Measurements from ENCODE around the gene BMPR1B. TPM values are rescaled to one million over a fixed set of nuclear protein-coding genes. Genes with fewer than 3 reads are reported as not detected.

BMPR1B gene
- total and polyA plus RNA-seq, 2 of the 8 experiments (the other 6 are each of a cell fraction or from before 2014, with no cell fraction given): 0.14 to 1.1 TPM

DNA sequence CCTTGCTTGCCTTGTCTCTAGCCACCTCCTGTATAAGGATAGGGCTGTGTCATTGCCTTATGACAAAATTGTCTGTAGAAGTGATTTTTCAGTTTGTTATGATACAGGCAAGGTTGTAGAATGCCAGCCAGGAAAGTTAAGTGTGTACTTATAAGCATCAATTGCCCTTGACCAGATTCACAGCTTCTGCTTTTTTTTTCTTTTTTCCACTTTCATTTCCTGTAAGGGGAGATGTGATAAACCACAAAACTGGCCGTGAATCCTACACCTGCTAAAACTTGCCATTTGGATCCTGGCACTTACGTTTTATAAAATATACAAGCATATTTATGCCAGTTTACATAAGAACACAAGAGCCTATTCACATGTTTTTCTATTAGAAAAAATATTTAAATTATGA is 35.0 kb upstream of the BMPR1B start:
- Histone ChIP-seq H3K14ac (ENCODE audit: insufficient read length) (no peak overlapping the region), H3K23ac (ENCODE audit: insufficient read length) (no peak overlapping the region), H3K4me3 (ENCODE audit: extremely low read depth in 1 of 4, insufficient read depth in 2 of 4, low read depth in 3 of 4, low read length in 4 of 4) (no peak overlapping the region), H3K79me1 (ENCODE audit: low read depth, low read length) (no peaks in the 10 kb centered on the region), H3K36me3 (ENCODE audit: control insufficient read depth in 2 of 4, insufficient read depth in 4 of 4, low read length in 3 of 4) (no peaks in the 10 kb centered on the region), H2AK5ac (ENCODE audit: low read depth, low read length) (no peak overlapping the region), H4K91ac (replicated peaks; ENCODE audit: insufficient read length, low read length) (no peak overlapping the region), H3K27ac (ENCODE audit: low read depth, low read length) (no peak overlapping the region), H2BK12ac (ENCODE audit: low read depth, low read length) (no peak overlapping the region), H3K4me1 (replicated peaks in 1 of 4; ENCODE audit: control insufficient read depth in 3 of 4, insufficient read depth in 4 of 4, low read length in 3 of 4) (no peaks in the 10 kb centered on the region), H4K8ac (ENCODE audit: extremely low read depth, insufficient read depth, low read length) (no peak overlapping the region), H3K23me2 (ENCODE audit: low read depth, low read length) (no peaks in the 10 kb centered on the region), H3K9me3 (ENCODE audit: insufficient read depth in 2 of 2, low read depth in 1 of 2, low read length in 1 of 2) (no peaks in the 10 kb centered on the region), H3K4me2 (ENCODE audit: insufficient read depth in 1 of 2, low read depth in 2 of 2, low read length in 2 of 2) (no peak overlapping the region), H2BK120ac (replicated peaks; ENCODE audit: low read depth, low read length) (no peak overlapping the region), H4K20me1 (replicated peaks in 1 of 2; ENCODE audit: control insufficient read depth in 1 of 2, insufficient read depth in 2 of 2, low read length in 2 of 2) (no peaks in the 10 kb centered on the region), H3K18ac (ENCODE audit: extremely low read depth, low read length) (no peak overlapping the region), H3K79me2 (ENCODE audit: control insufficient read depth in 1 of 2, insufficient read depth in 2 of 2, low read length in 2 of 2) (no peaks in the 10 kb centered on the region), H4K5ac (ENCODE audit: insufficient read length, low read depth, low read length) (no peak overlapping the region), H3K9ac (replicated peaks in 1 of 4; ENCODE audit: extremely low read depth in 1 of 4, low read depth in 3 of 4, low read length in 3 of 4) (no peak overlapping the region), H3K56ac (replicated peaks; ENCODE audit: insufficient read length, low read depth, low read length) (no peak overlapping the region), H3K4ac (replicated peaks; ENCODE audit: insufficient read length, low read depth, low read length) (no peak overlapping the region), H2AFZ (ENCODE audit: low read length) (no peak overlapping the region), H2BK20ac (ENCODE audit: low read length) (no peak overlapping the region), H3K27me3 (replicated peaks in 1 of 4; ENCODE audit: control insufficient read depth in 3 of 4, extremely low read depth in 1 of 4, insufficient read depth in 3 of 4, low read length in 3 of 4) (no peaks in the 10 kb centered on the region), H2BK15ac (ENCODE audit: low read length) (no peak overlapping the region), H2BK5ac (ENCODE audit: low read depth, low read length) (no peak overlapping the region)
- DNase-seq (ENCODE audit: low read depth in 1 of 2, low spot score in 2 of 2) (no peak), FAIRE-seq (no peak)
- ChIA-PET CTCF (ENCODE audit: partially characterized antibody) (interaction anchor here (1.0 to 1.3 kb wide), 2 partner anchors 102 to 350 kb away, joined by 3 read pairs; no protein-coding TSS in a partner anchor), POLR2A (ENCODE audit: partially characterized antibody) (interaction anchor here (0.7 kb wide), 1 partner anchor 192 kb away, joined by 3 read pairs; no protein-coding TSS in a partner anchor)
- 96% methylated on average over 2 of the region's 2 CpGs; no CpG with 5 or more reads in 1 of the 2 experiments for WGBS, 2 experiments (ENCODE audit: extremely low coverage in 1 of 2, insufficient coverage in 1 of 2, insufficient read length in 1 of 2, insufficient replicate concordance in 2 of 2, low coverage in 1 of 2, low lambda C conversion rate in 2 of 2, missing lambda C conversion rate in 1 of 2)
- TF ChIP-seq TAF1 (IDR thresholded peaks at IDR 0.05; ENCODE audit: low read depth, low read length) (no peak), BACH1 (IDR thresholded peaks at IDR 0.05; ENCODE audit: low read length) (no peak), JUN (IDR thresholded peaks at IDR 0.05; ENCODE audit: low read depth, low read length) (no peak), CEBPB (IDR thresholded peaks at IDR 0.05; ENCODE audit: low read depth, low read length) (no peak), EP300 (IDR thresholded peaks at IDR 0.05; ENCODE audit: borderline replicate concordance in 1 of 2, low read depth in 2 of 2, low read length in 2 of 2) (no peak), SUZ12 (IDR thresholded peaks at IDR 0.05; ENCODE audit: low read length) (no peak), CBX8 (IDR thresholded peaks at IDR 0.05; ENCODE audit: borderline replicate concordance, low read depth, low read length) (no peak), CHD2 (IDR thresholded peaks at IDR 0.05; ENCODE audit: low read length) (no peak)

All from H1 (cell line).